ENCODE measurements around the gene ARID1B.

ARID1B gene

GRCh38 chr6:157168471-157168870, 391.3 kb downstream of the ARID1B start:
- TF ChIP-seq SIN3A (IDR thresholded peaks at IDR 0.05; ENCODE audit: borderline replicate concordance, insufficient read depth, low read length) (no peak), FOXP2 (optimal IDR thresholded peaks at IDR 0.05; ENCODE audit: borderline replicate concordance, extremely low read depth, extremely low read length, insufficient read depth) (no peak), TAF1 (IDR thresholded peaks at IDR 0.05; ENCODE audit: borderline replicate concordance, insufficient read depth, low read length) (no peak), REST (IDR thresholded peaks at IDR 0.05; ENCODE audit: insufficient read depth in 1 of 2, low read depth in 2 of 2, low read length in 2 of 2) (no peak), POLR2AphosphoS5 (IDR thresholded peaks at IDR 0.05; ENCODE audit: low read depth, low read length) (no peak)

- TF ChIP-seq POLR2AphosphoS5 (IDR thresholded peaks at IDR 0.05; ENCODE audit: low read depth, low read length) (no peak), REST (IDR thresholded peaks at IDR 0.05; ENCODE audit: insufficient read depth in 1 of 2, low read depth in 2 of 2, low read length in 2 of 2) (no peak), TAF1 (IDR thresholded peaks at IDR 0.05; ENCODE audit: borderline replicate concordance, insufficient read depth, low read length) (no peak), SIN3A (IDR thresholded peaks at IDR 0.05; ENCODE audit: borderline replicate concordance, insufficient read depth, low read length) (no peak), FOXP2 (optimal IDR thresholded peaks at IDR 0.05; ENCODE audit: borderline replicate concordance, extremely low read depth, extremely low read length, insufficient read depth) (no peak)
Observed at GRCh38 chr6:157169226-157169625, 392.0 kb downstream of the ARID1B start.

GRCh38 chr6:157169656-157170055, 392.5 kb downstream of the ARID1B start:
- no peak for TF ChIP-seq POLR2AphosphoS5 (IDR thresholded peaks at IDR 0.05; ENCODE audit: low read depth, low read length)
- no peak for TF ChIP-seq TAF1 (IDR thresholded peaks at IDR 0.05; ENCODE audit: borderline replicate concordance, insufficient read depth, low read length)
- no peak for TF ChIP-seq REST (IDR thresholded peaks at IDR 0.05; ENCODE audit: insufficient read depth in 1 of 2, low read depth in 2 of 2, low read length in 2 of 2)
- no peak for TF ChIP-seq FOXP2 (optimal IDR thresholded peaks at IDR 0.05; ENCODE audit: borderline replicate concordance, extremely low read depth, extremely low read length, insufficient read depth)
- TF ChIP-seq SIN3A (IDR thresholded peaks at IDR 0.05; ENCODE audit: borderline replicate concordance, insufficient read depth, low read length): no peak

- TF ChIP-seq TAF1 (IDR thresholded peaks at IDR 0.05; ENCODE audit: borderline replicate concordance, insufficient read depth, low read length): no peak
Observed at GRCh38 chr6:157170535-157170934, 393.4 kb downstream of the ARID1B start.

GRCh38 chr6:157171801-157172200, 394.6 kb downstream of the ARID1B start:
- TF ChIP-seq REST (IDR thresholded peaks at IDR 0.05; ENCODE audit: insufficient read depth in 1 of 2, low read depth in 2 of 2, low read length in 2 of 2) (no peak), POLR2AphosphoS5 (IDR thresholded peaks at IDR 0.05; ENCODE audit: low read depth, low read length) (no peak), TAF1 (IDR thresholded peaks at IDR 0.05; ENCODE audit: borderline replicate concordance, insufficient read depth, low read length) (no peak), FOXP2 (optimal IDR thresholded peaks at IDR 0.05; ENCODE audit: borderline replicate concordance, extremely low read depth, extremely low read length, insufficient read depth) (no peak), SIN3A (IDR thresholded peaks at IDR 0.05; ENCODE audit: borderline replicate concordance, insufficient read depth, low read length) (no peak)
